Measurements from ENCODE around the gene LRG1.
"Not testable (repeated sequence)": the region's sequence is repeated elsewhere in the genome, so short reads cannot be mapped to it uniquely, and the experiment has no call there.

The LRG1 gene

DNA sequence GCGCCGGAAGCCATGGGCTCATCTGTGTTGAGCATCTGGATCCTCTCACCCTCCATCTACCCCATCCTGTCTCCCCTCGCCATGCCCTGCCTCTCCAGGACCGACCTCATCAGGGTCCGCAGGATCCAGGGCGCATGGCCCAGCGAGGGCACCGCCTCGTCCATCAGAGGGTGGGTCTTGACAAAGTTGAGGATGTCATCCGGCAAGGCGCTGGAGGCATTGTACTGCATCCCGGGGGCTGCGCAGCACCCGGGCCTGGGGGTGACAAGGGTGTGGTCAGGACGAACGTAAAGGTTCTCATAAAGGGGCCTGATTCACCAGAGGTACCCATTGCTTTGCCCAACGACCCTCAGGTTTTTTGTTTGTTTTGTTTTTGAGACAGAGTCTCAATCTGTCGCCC, 10.2 kb upstream of the LRG1 start:
- no peak for DNase-seq

DNA sequence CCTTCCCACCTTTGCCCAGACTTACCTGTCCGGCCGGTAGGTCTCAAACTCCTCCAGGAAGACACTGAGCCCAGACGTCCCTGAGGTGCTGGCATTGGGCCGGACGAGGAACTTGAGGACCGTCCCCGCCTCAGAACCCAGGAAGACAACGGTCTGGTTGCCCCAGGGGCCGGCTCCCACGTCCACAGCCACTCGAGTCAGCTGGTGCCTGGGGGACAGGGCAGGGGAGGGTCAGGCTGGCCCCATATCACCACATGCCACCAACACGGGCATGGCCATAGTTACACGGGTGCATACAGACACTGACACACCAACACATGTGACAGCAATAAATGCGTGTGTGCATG, 8.4 kb upstream of the LRG1 start:
- DNase-seq = no peak

DNA sequence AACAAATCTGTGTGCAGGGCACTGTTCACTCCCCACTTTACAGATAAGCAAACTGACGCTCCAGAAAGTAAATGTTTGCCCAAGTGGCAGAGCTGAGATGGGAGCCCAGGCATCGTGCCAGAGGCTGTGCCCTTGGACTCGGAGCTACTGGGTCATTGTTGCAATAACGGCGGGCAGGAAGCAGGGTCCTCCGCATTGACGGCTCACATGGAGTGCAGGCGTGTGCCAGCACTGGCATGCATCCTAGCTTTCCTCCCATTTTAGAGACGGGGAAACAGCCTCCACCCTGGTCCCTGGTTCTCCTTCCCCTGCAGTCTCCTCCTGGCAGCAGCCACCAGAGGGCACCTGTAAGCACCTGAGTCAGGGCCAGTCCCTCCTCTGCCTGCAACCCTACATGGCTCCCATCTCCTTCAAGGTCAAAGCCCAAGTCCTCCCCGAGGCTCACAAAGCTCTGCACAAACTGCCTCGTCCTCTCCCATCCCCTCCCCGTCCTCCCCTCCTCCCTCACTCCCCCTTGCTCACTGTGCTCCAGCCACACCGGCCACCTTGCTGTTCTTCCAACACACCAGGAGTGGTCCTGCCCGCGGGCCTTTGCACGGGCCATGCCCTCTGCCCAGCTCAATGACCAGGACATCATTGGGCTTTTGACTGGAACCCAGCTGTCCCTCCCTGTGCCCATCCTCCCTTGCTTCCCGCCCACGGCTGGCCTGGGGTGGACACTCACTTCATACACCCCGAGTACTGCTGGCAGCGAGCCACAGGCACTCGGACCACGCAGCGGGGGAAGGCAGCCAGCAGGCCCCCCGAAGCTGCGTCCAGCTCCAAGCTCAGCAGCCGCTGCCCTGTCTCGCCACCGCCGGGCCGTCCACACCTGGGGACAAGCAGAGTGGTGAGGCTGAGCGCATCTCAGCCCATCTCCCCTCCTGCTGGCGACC, 7.7 kb upstream of the LRG1 start:
- no peak for DNase-seq

DNA sequence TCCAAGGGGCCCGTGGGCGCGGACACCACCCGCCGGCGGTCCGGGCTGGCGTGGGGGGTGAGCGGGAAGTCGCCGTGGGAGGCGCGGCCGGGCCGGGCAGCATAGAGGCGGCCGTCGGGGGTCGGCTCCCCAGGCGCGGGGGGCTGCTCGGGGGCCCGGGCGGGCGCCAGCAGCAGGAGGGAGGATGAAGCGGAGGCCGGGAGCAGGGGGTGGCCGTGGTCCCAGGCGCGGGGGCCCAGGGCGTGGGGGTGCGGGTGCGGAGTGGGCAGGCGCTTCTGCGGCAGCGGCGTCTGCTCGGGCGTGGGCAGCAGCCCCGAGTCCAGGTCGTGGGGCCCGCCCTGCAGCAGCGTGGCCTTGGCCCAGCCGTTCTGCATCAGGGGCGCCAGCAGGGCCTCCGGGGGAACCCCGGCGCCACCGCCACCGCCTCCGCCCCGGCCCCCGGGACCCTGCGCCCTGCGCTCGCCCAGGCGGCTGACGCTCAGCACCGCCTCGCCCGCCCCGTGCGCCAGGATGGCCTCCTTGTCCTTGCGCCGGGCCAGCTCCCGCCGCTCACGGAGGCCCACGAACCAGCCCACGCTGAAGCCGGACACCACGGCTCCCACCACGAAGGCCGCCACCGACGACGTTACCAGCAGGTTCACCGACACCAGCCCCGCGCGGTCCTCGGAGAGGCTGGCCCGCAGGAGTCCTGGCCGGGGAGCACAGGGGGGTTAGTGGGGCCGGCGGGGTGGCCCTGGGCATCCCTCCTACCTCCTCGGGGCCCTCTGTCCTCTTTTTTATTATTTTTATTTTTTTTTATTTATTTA, 4.2 kb upstream of the LRG1 start:
- no peak for DNase-seq

DNA sequence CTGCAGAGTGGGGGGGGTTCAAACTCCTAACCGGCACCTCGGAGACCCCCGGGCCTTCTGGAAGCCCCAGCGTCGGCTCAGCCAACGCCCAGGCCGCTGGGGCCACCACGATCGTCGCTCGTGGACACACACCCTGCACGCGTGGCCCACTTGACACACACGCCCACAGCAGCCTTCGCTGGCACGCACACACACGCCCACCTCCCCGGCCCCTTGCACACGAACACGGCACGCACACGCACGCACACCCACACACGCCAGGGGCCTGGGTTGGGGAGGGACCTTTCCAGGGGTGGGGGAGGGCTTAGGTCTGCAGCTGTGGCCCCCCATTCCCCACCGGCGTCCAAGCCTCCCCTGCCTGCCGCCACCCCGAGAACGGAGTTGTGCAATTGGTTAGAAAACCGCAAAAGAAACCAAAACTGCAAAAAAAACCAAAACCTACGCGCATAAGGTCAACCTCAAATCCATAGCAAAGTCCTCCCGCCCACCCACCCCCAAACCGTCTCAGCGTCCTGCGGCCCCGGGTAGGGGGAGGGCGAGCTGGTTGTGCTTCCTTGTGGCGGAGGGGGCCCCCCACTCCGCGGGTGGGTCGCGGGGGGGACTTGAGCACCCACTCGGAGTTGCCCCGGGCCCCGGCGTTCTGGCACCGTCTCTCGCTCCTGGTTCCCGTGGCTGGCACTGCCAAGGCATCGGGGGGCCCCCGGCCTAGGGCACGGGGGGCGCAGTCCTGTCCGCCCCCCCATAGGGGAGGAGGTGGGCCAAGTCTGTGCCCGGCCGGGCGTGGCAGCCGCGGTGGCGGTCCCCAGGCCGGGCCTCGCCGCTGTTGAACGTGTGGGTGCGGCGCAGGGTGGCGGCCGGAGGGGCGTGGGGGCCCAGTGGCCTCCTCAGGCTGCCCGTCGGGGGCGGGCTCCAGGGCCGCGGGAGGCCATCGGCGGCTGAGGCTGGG, 3.3 kb upstream of the LRG1 start:
- DNase-seq = no peak

DNA sequence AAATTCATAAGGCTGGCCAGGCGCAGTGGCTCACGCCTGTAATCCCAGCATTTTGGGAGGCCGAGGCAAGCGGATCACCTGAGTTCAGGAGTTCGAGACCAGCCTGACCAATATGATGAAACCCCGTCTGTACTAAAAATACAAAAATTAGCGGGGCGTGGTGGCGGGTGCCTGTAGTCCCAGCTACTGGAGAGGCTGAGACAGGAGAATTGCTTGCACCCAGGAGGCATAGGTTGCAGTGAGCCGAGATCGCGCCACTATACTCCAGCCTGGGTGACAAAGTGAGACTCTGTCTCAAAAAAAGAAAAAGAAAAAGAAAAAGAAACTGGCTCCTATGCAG, 1.9 kb upstream of the LRG1 start:
- not testable (repeated sequence) for DNase-seq

DNA sequence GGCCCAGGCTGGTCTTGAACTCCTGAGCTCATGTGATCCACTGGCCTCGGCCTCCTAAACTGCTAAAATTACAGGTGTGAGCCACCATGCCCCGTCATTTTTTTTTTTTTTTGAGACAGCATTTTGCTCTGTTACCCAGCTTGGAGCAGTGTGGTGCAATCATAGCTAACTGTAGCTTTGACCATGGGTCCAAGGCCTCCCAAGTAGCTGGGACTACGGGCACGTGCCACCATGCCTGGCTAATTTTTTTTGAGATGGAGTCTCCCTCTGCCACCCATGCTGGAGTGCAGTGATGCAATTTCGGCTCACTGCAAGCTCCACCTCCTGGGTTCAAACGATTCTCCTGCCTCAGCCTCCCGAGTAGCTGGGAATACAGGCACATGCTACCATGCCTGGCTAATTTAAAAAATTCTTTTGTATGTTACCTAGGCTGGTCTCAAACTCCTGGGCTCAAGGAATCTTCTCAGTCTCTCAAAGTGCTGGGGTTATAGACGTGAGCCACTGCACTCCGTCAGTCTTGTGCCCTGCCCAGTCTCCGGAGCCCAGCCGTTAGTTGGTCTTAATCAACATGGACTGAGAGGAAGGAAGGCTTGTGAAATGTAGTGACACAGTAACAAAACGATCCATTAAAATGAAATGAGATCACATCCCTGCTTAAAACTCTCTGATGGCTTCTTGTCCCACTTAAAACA, 1.4 kb upstream of the LRG1 start:
- DNase-seq = no peak

DNA sequence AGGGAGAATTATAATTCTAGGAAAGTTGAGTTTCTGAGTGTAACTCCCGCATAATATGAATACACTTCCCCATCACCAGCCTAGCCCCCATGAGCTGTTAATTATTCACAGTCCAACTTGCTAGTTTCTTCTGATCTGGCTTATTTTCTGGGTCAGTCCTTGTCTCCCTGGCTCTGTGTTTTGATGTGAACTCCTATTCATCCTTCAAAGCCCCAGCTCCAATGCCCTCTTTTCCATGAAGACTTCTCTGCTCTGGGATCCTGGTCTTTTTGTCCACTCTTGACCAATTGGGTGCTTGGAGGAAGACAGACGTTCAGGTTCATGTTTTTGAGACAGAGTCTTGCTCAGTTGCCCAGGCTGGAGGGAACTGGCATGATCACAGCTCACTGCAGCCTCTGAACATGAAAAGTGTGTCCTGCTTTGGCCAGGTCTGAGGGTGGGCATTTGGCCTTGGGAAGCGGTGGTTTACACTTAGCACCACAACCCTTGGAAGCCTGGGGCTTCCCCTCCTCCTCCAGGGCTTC, 605 bp downstream of the LRG1 start:
- no peak for DNase-seq

DNA sequence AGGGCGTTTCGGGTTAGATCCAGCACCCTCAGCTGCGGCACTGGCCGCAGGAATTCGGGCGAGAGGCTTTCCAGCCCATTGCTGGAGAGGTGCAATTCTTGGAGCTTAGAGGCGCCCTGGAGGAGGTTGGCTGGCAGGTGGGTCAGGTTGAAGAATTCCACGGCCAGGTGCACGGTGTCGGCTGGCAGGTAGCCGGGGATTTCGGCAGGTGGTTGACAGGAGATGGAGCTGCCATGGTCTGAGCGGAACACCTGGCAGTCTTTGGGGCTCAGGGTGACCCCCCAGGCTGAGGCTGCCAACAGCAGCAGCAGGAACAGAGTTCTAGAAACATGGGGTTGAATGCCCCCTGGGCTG, 1.3 kb downstream of the LRG1 start:
- no peak for DNase-seq

DNA sequence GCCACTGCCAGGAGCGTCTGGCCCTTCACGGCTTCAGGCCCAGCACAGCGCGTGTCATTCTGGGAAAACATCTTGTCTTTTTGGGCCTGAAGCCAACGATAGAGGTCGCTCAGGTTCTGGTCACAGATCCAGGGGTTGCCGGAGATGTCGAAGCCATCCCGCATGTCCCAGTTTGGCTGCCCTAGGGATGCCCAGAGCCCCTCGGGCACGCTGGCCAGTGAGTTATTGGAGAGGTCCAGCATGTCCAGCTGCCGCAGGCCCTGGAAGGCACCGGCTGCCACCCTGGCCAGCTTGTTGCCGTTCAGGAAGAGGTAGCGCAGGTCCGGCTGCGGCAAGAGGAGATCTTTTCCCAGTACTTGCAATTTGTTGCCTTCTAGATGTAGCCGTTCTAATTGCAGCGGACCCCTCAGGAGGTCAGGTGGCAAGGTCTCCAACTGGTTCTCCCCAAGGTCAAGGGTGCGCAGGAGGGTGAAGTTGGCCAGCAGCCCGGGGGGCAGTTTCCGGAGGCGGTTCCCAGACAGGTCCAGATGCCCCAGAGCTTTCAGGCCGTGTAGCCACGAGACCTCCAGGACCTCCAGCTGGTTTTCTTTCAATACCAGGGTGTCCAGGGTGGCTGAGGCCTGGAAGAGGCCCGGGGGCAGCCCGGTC, 1.8 kb downstream of the LRG1 start:
- DNase-seq = no peak

DNA sequence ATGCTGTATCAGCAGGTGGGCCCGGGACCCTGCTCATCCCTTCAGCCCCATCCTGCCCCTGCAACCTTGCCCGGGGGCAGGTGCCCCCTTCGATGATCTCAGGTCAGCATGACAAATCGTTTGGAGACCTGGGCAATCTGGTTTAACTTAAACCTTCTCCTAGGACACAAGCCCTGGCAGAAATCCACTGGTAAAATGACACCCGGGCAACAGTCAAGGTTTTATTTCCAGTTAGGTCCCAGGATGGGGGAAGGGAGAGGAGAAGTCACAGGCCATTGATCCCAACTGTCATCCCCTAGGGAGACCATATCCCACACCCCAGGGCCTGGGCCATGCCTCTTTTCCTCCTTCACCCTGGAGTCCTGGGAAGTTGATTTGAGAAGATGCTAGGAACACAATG, 3.0 kb downstream of the LRG1 start:
- no peak for DNase-seq

DNA sequence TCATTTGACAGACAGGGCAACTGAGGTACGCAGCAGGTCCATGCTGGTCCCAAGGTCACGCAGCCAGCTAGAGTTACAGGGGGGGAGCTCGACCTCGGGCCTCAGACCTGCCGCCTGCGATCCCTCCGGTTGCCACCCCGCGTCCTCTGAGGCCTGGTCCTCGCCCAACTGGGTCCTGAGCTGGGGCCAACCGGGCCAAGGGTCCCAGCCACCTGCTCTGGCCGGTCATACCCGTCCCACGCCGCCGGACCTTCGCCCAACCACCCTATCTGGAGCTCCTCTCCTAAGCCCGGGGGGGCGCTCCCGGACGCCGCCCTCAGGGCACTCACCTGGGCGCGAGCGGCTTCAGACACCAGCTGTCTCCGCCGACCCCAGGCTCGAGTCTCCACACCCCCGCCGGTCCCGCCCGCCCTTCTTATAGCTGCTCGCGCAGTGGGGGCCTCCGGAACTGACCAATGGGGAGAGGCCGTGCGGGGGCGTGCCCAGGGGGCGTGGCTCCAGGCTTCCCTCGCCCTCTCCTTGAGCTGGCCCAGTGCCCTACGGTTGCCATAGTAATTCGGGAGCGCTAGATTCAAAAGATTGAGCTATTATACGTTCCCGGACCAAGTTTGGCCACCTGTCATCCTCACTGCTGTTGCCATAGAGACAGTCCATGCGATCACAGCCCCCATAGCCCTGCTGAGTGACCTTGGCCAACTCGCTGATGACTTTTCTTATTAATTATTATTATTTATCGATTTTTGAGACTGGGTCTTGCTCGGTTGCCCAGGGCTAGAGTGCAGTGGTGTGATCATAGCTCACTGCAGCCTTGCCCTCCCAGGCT, 4.8 kb downstream of the LRG1 start, which contains the start of gene PLIN5:
Gene PLIN5 (minus strand): TSS at position 389 of the 823 bp plus-strand sequence. CDS start 1,150 bp downstream, outside the sequence.
- peak; percentile 76 for DNase-seq

DNA sequence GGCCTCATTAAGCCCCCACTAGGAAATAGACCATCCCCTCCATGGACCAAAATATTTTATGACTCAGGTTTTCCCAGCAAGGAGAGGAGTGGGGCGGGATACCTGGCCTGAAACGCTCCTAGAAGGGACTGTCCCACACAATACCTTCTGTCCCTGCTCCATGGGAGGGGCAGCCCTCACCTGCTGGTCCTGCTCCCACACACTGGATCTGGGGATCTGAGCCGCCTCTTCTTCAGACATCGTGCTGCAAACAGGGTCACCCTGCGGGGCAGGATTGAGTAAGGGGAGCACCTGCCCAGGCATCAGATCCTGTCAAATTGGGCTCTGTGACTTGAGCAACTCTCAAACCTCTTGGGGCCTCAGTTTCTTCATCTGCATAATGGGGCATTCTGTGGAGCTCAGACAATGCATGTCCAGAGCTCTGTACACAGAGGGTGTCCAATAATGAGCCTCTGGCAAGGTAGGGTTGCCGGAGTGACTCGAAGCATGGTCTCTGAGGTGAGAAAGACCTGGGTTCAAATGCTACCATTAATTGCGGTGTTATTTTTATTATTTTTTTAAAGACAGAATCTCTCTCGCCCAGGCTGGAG, 5.9 kb downstream of the LRG1 start:
- no peak for DNase-seq

DNA sequence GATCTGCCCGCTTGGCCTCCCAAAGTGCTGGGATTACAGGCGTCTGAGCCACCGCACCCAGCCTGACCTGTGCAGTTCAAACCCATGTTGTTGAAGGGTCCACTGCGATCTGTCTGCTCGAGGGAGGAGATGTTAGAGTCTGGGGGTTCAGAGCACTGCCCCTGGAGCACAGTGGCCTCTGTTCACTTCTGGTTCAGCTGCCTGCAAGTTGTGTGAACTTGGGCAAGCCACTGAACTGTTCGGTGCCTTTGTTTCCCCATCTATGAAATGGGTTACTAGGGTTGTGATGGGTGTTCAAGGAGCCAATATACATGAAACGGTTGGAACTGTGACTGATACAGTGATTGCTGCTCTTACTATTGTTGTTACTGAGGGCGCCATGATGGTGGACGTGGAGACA, 6.5 kb downstream of the LRG1 start:
- no peak for DNase-seq

DNA sequence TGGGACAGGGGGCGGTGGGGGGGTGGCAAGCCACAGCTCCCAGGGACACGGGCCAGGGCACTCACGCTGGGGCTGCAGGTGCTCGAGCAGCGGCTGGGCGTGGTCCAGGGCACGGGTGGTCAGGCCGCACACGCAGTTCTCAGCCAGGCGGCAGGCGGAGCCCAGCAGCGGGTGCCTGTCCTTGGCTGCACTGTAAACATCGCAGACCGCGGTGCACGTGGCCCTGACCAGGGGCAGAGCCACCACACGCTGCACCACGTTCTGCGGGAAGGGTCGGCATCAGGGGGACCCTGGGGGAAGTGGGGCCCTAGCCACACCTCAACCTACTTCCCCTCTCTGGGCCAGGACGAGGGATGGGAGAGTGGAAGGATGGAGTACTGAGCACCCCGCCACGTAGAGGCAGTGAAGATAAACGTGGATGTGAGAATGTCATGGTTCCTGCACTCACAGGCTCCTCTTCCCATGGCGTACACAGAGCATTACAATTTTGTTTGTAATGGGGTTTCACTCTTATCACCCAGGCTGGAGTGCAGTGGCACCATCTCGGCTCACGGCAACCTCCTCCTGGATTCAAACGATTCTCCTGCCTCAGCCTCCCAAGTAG, 8.2 kb downstream of the LRG1 start:
- DNase-seq = no peak

DNA sequence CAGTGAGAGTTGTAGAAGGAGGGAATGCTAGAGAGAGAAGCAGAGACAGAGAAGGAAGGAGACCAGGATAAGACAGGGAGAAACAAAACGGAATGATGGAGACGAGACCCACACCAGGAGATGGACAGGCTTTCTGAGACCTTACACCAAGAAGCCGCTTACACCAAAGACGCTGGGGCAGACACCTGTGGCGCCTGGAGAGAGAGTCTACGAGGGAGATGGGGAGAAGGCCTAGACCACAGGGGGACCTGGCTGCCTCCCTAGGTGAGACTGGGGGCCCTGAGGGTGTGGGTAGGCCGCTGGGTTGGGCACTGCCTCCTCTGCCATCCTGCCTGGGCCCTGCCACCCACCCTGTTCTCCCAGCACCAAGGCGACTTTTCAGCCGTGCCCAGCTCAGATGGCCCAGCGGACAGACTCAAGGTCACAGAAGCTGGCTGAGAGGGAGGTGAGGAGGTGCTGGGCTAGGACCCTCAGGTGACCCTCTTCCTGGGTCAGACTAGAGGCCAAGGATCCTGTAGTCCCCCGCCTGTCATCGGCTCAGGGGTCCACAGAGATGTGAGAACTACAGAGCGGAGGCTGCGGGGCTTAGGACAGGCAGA, 9.8 kb downstream of the LRG1 start:
- DNase-seq = no peak

DNA sequence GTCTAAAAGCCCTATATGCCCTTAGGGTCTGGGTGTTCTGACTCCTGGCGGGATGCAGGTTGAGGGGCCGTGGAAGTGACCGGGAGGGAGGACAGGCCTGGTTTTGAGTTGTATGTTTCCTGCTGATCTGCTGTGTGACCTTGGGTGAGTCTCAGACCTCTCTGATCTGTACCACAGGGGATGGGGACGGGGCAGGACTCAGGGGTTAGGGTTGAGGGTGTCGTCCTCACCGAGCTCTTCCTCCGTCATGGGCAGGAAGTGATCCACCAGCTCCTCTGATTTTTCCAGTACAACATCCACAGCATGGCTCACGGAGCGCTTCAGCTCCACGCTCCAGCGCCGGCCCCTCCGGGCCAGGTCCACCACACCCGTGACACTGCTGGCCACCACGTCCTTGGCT, 11.0 kb downstream of the LRG1 start:
- no peak for DNase-seq

DNA sequence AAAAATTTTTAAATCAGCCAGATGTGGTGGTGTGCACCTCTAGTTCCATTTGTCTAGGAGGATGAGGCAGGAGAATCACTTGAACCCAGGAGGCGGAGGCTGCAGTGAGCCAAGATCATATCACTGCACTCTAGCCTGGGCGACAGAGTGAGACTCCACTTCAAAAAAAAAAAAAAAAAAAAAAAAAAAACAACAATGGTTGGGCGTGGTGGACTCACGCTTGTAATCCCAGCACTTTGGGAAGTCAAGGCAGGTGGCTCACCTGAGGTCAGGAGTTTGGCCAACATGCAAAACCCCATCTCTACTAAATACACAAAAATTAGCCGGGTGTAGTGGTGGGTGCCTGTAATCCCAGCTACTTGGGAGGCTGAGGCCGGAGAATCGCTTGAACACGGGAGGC, 12.5 kb downstream of the LRG1 start:
- DNase-seq = not testable (repeated sequence)

DNA sequence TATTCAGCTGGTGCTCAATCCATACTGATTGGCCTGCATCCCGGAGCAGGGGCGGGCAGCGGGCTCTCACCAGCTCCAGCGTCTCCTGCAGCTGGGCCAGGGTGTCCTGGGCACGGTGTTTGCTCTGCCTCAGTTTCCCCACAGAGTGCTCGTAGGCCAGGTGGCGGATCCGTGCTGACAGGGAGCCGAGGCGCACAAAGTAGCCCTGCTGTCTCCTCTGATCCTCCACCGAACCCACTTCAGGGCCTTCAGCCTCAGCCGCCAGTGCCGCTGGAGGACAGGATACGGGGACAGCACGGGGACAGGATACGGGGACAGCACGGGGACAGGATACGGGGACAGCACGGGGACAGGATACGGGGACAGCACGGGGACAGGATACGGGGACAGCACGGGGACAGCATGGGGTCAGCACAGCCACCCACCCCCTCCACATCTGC, 14.3 kb downstream of the LRG1 start:
- no peak for DNase-seq
